ENCODE measurements around the gene GRAMD1C.

GRAMD1C gene

DNA sequence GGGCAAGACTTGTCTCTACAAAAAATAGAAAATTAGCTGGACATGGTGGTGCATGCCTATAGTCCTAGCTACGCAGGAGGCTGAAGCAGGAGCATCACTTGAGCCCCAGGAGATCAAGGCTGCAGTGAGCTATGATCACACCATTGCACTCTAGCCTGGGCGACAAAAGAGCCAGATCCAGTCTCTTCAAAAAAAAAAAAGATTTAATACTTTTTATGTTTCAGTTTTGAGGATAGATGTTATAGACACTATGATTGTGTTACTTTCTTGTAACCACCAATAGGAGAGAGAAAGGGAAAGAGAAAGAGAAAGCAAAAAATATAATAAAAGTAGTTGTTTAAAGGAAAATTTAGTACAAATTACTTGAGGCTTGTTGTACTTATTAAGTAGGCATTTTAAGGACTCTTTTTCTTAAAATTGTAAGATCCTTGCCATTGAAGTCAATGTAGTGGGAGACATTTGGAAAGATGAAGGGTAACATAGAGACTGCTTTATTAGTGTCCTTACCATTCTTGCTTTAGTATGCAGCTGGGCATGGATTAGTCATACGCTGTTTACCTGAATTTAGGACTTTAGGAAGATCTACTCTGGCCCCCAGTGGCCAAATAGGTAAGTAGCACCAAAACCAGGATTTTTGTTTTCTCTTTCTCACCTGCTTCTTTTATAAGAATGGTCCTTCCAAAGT, 74.1 kb downstream of the GRAMD1C start:
- TF ChIP-seq FOXK2 (IDR thresholded peaks at IDR 0.05) (0 out of 2 replicates have a peak, but pooled peaks have one; percentile 31), ARNT (IDR thresholded peaks at IDR 0.05) (no peak), FOXM1 (IDR thresholded peaks at IDR 0.05; ENCODE audit: borderline replicate concordance) (no peak), NFRKB (IDR thresholded peaks at IDR 0.05) (no peak), SUZ12 (IDR thresholded peaks at IDR 0.05) (no peak), SP1 (IDR thresholded peaks at IDR 0.05) (no peak), TARDBP (IDR thresholded peaks at IDR 0.05) (no peak), L3MBTL2 (conservative IDR thresholded peaks at IDR 0.05) (no peak)
- CTCF ChIA-PET, result interaction anchor here (0.6 to 1.5 kb wide), 6 partner anchors 68 to 1701 kb away, joined by 3 to 5 read pairs (median 4); no protein-coding TSS in a partner anchor
- peak; percentile 37 for DNase-seq (ENCODE audit: extremely low spot score)
- POLR2A ChIA-PET, result no interaction called here

DNA sequence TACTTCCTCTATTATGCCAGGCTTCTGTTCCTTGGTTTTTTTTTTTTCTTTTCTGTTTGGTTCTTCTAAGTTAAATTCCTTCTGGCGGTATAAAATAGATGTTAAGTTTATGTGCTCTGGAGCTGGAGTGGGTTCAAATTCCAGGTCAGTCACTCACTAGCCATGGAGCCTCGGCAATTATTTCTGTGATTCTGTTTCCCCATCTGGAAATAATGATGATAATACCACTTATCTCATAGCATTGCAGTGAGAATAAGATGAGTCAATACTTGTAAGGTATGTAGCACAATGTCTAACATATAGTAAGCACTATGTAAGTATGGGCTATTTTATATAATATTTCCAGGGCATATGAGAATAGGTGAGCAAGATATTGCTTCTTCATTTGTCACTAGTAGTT, 76.1 kb downstream of the GRAMD1C start:
- POLR2A ChIA-PET, result no interaction called here
- TF ChIP-seq, protein P1, sequence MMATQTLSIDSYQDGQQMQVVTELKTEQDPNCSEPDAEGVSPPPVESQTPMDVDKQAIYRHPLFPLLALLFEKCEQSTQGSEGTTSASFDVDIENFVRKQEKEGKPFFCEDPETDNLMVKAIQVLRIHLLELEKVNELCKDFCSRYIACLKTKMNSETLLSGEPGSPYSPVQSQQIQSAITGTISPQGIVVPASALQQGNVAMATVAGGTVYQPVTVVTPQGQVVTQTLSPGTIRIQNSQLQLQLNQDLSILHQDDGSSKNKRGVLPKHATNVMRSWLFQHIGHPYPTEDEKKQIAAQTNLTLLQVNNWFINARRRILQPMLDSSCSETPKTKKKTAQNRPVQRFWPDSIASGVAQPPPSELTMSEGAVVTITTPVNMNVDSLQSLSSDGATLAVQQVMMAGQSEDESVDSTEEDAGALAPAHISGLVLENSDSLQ (IDR thresholded peaks at IDR 0.05), result no peak
- no peak for TF ChIP-seq TARDBP (IDR thresholded peaks at IDR 0.05)
- no peak for TF ChIP-seq FOXA1 (IDR thresholded peaks at IDR 0.05)
- TF ChIP-seq L3MBTL2 (conservative IDR thresholded peaks at IDR 0.05), result no peak
- TF ChIP-seq LEF1 (IDR thresholded peaks at IDR 0.05; ENCODE audit: borderline replicate concordance), result no peak
- TF ChIP-seq FOXK2 (IDR thresholded peaks at IDR 0.05), result no peak
- TF ChIP-seq SP1 (IDR thresholded peaks at IDR 0.05), result no peak
- TF ChIP-seq ARNT (IDR thresholded peaks at IDR 0.05), result no peak
- no peak for TF ChIP-seq HDGF (IDR thresholded peaks at IDR 0.05; ENCODE audit: borderline replicate concordance)
- TF ChIP-seq ZNF384 (IDR thresholded peaks at IDR 0.05), result no peak
- CTCF ChIA-PET, result interaction anchor here (0.6 to 0.9 kb wide), 2 partner anchors 11 to 14 kb away, joined by 3 read pairs; no protein-coding TSS in a partner anchor
- no peak for DNase-seq (ENCODE audit: extremely low spot score)

DNA sequence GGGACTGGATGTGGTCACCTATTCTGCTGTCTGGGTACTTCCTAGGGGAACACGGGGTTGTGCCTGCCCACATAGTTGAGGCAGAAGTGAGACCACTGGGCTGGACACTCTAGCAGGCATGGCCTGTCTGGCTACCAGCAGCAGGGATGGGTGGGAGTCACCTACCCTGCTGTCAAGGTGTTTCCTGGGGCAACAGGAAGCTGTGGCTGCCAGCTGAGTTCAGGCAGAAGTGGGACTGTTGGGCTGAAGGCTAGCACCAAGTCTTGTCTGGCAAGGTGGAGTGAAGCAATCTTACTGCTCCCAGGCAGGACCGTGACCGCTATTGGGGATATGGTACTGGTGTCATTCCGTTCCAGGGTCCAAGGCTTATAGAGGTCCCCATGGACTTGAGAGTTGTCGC, 89.0 kb downstream of the GRAMD1C start:
- ChIA-PET POLR2A (no interaction called here), CTCF (no interaction called here)
- TF ChIP-seq NFRKB (IDR thresholded peaks at IDR 0.05), result no peak
- no peak for TF ChIP-seq FOXM1 (IDR thresholded peaks at IDR 0.05; ENCODE audit: borderline replicate concordance)
- no peak for TF ChIP-seq ELF4 (IDR thresholded peaks at IDR 0.05)
- no peak for TF ChIP-seq FOXA1 (IDR thresholded peaks at IDR 0.05)
- no peak for TF ChIP-seq HDGF (IDR thresholded peaks at IDR 0.05; ENCODE audit: borderline replicate concordance)
- TF ChIP-seq CTBP1 (IDR thresholded peaks at IDR 0.05; ENCODE audit: borderline replicate concordance), result no peak
- TF ChIP-seq TARDBP (IDR thresholded peaks at IDR 0.05), result no peak
- TF ChIP-seq BHLHE40 (IDR thresholded peaks at IDR 0.05; ENCODE audit: borderline replicate concordance), result no peak
- TF ChIP-seq ARNT (IDR thresholded peaks at IDR 0.05), result no peak
- TF ChIP-seq LEF1 (IDR thresholded peaks at IDR 0.05; ENCODE audit: borderline replicate concordance), result no peak
- no peak for TF ChIP-seq SP1 (IDR thresholded peaks at IDR 0.05)
- TF ChIP-seq L3MBTL2 (conservative IDR thresholded peaks at IDR 0.05), result no peak
- TF ChIP-seq, protein P1 (IDR thresholded peaks at IDR 0.05), result no peak
- TF ChIP-seq SUZ12 (IDR thresholded peaks at IDR 0.05), result no peak
- TF ChIP-seq ZNF384 (IDR thresholded peaks at IDR 0.05), result no peak
- TF ChIP-seq FOXK2 (IDR thresholded peaks at IDR 0.05), result no peak
- no peak for DNase-seq (ENCODE audit: extremely low spot score)

DNA sequence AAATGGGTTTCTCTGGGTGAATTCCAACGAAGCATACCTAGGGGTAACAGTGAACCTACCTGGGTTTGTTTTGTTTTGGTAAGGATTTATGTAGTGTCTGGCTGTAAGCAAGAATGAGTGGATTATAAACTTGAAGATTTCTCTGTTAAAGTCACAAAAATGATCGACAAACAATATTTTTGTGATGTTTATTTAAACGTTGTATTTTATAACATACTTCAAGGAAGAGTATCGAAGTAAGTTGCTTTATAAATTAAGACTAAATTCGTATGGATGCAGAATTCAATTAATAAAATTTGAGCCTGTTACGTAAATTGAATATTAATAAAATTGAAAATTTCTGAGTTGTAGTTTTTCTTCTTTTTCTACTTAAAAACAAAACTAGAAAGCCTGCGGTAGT, 108.2 kb downstream of the GRAMD1C start:
- no peak for DNase-seq (ENCODE audit: extremely low spot score)
- no peak for TF ChIP-seq TARDBP (IDR thresholded peaks at IDR 0.05)
- no peak for TF ChIP-seq FOXM1 (IDR thresholded peaks at IDR 0.05; ENCODE audit: borderline replicate concordance)
- TF ChIP-seq HDGF (IDR thresholded peaks at IDR 0.05; ENCODE audit: borderline replicate concordance), result no peak
- TF ChIP-seq, protein P1 (IDR thresholded peaks at IDR 0.05), result no peak
- no peak for TF ChIP-seq NFRKB (IDR thresholded peaks at IDR 0.05)
- POLR2A ChIA-PET, result no interaction called here
- CTCF ChIA-PET, result no interaction called here

DNA sequence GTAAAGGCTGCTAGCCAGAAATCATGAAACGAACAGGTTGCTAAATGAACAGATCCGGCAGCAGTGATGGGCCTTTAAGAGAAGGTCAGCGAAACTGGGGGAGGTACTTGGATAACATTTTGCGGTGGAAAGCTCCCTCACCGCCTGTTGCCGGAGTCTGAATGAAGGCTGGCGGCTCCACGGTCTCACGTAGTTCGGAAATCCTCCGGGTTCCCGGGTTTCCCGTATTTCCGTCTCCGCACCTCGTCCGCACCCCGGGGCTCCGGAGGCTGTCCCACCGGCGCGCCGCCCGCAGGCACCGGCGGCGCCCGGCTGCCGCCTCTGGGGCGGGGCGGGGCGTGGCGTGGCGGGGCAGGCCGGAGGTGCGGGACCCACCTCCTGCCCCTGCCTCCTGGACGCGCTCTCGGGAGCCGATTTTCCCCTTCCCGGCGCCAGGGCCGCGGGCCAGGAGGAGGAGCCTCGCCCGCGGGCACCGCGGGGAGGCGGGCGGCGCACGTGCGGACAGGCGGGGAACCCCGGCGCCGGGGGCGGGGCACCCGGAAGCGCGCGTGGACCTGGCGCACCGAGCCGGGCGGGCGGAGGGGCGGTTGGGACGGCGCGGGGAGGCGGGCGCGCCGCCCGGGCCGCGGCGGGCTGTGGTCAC, 108.9 kb downstream of the GRAMD1C start, which contains the start of gene ZDHHC23:
TSS of gene ZDHHC23 (plus strand) at position 642 of the 643 bp plus-strand sequence. CDS start 790 bp downstream, outside the sequence.
- CTCF ChIA-PET, result interaction anchor here (0.6 kb wide), 1 partner anchor 35 kb away, joined by 3 read pairs; no protein-coding TSS in a partner anchor
- TF ChIP-seq, protein P1 (IDR thresholded peaks at IDR 0.05), result no peak
- no peak for TF ChIP-seq FOXA1 (IDR thresholded peaks at IDR 0.05)
- 0 out of 2 replicates have a peak, but pooled peaks have one; percentile 28 for TF ChIP-seq L3MBTL2 (conservative IDR thresholded peaks at IDR 0.05)
- POLR2A ChIA-PET, result no interaction called here
- peak; percentile 78 for DNase-seq (ENCODE audit: extremely low spot score)
